HEK293 (cell line): ENCODE results near the gene SS18L1.

Experiments used
- CTCF ChIA-PET: fragments of 350-600 bp; formaldehyde crosslinking; extraction: SDS; loops from one replicate; lab custom pipeline; 2021; ENCODE audit warnings: antibody characterized with exemption; lab: Yijun Ruan, JAX
- POLR2A ChIA-PET: fragments of 300-600 bp; formaldehyde crosslinking; extraction: SDS; loops from one replicate; lab custom pipeline; 2020; ENCODE audit warnings: antibody characterized with exemption, inconsistent platforms; lab: Yijun Ruan, JAX
- H3K27ac ChIP-seq: fragments of 200-500 bp; sonication (Bioruptor generic); 2 replicates; pipeline ENCODE4 v1.5.1; 2014; ENCODE audit warnings: low read depth, low read length, control low read depth, inconsistent platforms; ENCODE audit errors: extremely low read depth
- H3K36me3 ChIP-seq, 2 experiments: fragments of 200-500 bp in 1 of 2; sonication (Bioruptor generic) in 1 of 2; 1 replicate in 1 of 2; 2 replicates in 1 of 2; pipeline ENCODE4 v1.5.1; 2014 to 2017; ENCODE audit warnings: inconsistent platforms in 2 of 2, low read length in 2 of 2; ENCODE audit not compliant: control insufficient read depth in 2 of 2, insufficient read depth in 1 of 2
- H3K4me1 ChIP-seq: fragments of 200-500 bp; sonication (Bioruptor generic); 2 replicates; pipeline ENCODE4 v1.5.1; 2014; ENCODE audit warnings: mild to moderate bottlenecking, low read length, inconsistent platforms; ENCODE audit not compliant: control insufficient read depth, insufficient read depth
- H3K4me3 ChIP-seq: 2 replicates; pipeline ENCODE4 v1.5.1; 2011; ENCODE audit warnings: low read depth, mild to moderate bottlenecking, control low read depth, low read length, moderate library complexity
- H3K9me3 ChIP-seq: fragments of 200-500 bp; sonication (Bioruptor generic); 2 replicates; pipeline ENCODE4 v1.5.1; 2014; ENCODE audit warnings: low read depth, low read length, inconsistent platforms; ENCODE audit not compliant: control insufficient read depth, insufficient read depth
- GFI1B ChIP-seq: fragments of 450-650 bp; formaldehyde crosslinking; IDR thresholded peaks from 2 replicates; pipeline ENCODE4 v1.5.1; 2016; ENCODE audit warnings: missing biosample characterization, missing genetic modification characterization
- KLF9 ChIP-seq: fragments of 450-650 bp; formaldehyde crosslinking; IDR thresholded peaks from 2 replicates; pipeline ENCODE4 v1.5.1; 2016; ENCODE audit warnings: missing biosample characterization, missing genetic modification characterization, low read depth
- PBX3 ChIP-seq: sonication (generic); formaldehyde crosslinking; IDR thresholded peaks from 2 replicates; pipeline ENCODE4 v1.8.1; 2022; ENCODE audit warnings: mild to moderate bottlenecking, moderate library complexity, missing genetic modification reagents
- PRDM1 ChIP-seq: fragments of 450-650 bp; formaldehyde crosslinking; IDR thresholded peaks from 2 replicates; pipeline ENCODE4; 2016; ENCODE audit warnings: missing biosample characterization, missing genetic modification characterization
- WT1 ChIP-seq: fragments of 450-650 bp; formaldehyde crosslinking; IDR thresholded peaks from 2 replicates; pipeline ENCODE4 v1.5.1; 2016; ENCODE audit warnings: missing biosample characterization, missing genetic modification characterization
- YY2 ChIP-seq: fragments of 450-650 bp; formaldehyde crosslinking; IDR thresholded peaks from 2 replicates; pipeline ENCODE4 v1.5.1; 2016; ENCODE audit warnings: missing biosample characterization, missing genetic modification characterization
- ZBTB17 ChIP-seq: fragments of 450-650 bp; formaldehyde crosslinking; IDR thresholded peaks from 2 replicates; pipeline ENCODE4 v1.5.1; 2016; ENCODE audit warnings: missing biosample characterization, missing genetic modification characterization
- ZBTB7A ChIP-seq: fragments of 450-650 bp; formaldehyde crosslinking; IDR thresholded peaks from 2 replicates; pipeline ENCODE4 v1.5.1; 2016; ENCODE audit warnings: low read depth, missing biosample characterization, missing genetic modification characterization
- ZBTB8A ChIP-seq: fragments of 450-650 bp; formaldehyde crosslinking; IDR thresholded peaks from 2 replicates; pipeline ENCODE4 v1.5.1; 2016; ENCODE audit warnings: missing biosample characterization, missing genetic modification characterization
- ZNF114 ChIP-seq: fragments of 450-650 bp; formaldehyde crosslinking; IDR thresholded peaks from 2 replicates; pipeline ENCODE4 v1.5.0; 2017; ENCODE audit warnings: missing biosample characterization, missing genetic modification characterization
- ZNF121 ChIP-seq: fragments of 450-650 bp; formaldehyde crosslinking; IDR thresholded peaks from 2 replicates; pipeline ENCODE4 v1.5.1; 2016; ENCODE audit warnings: missing biosample characterization, missing genetic modification characterization
- ZNF16 ChIP-seq: fragments of 450-650 bp; formaldehyde crosslinking; IDR thresholded peaks from 2 replicates; pipeline ENCODE4 v1.5.1; 2016; ENCODE audit warnings: low read depth, missing biosample characterization, missing genetic modification characterization
- ZNF184 ChIP-seq: fragments of 450-650 bp; IDR thresholded peaks from 2 replicates; pipeline ENCODE4 v1.5.1; 2018; ENCODE audit warnings: missing biosample characterization, mild to moderate bottlenecking, missing genetic modification characterization
- ZNF221 ChIP-seq: fragments of 450-650 bp; formaldehyde crosslinking; IDR thresholded peaks from 2 replicates; pipeline ENCODE4 v1.5.1; 2017; ENCODE audit warnings: missing biosample characterization, missing genetic modification characterization, borderline replicate concordance
- ZNF239 ChIP-seq: fragments of 450-650 bp; formaldehyde crosslinking; IDR thresholded peaks from 2 replicates; pipeline ENCODE4 v1.5.1; 2016; ENCODE audit warnings: missing biosample characterization, missing genetic modification characterization
- ZNF302 ChIP-seq: fragments of 450-650 bp; formaldehyde crosslinking; IDR thresholded peaks from 2 replicates; pipeline ENCODE4 v1.5.1; 2016; ENCODE audit warnings: missing biosample characterization, missing genetic modification characterization, low read depth
- ZNF433 ChIP-seq: fragments of 450-650 bp; formaldehyde crosslinking; IDR thresholded peaks from 2 replicates; pipeline ENCODE4 v1.5.1; 2016; ENCODE audit warnings: missing biosample characterization, missing genetic modification characterization, low read depth
- ZNF449 ChIP-seq: fragments of 450-650 bp; formaldehyde crosslinking; IDR thresholded peaks from 2 replicates; pipeline ENCODE4 v1.5.1; 2017; ENCODE audit warnings: missing biosample characterization, mild to moderate bottlenecking, missing genetic modification characterization, moderate library complexity
- ZNF561 ChIP-seq: fragments of 450-650 bp; IDR thresholded peaks from 2 replicates; pipeline ENCODE4 v1.5.1; 2018; ENCODE audit warnings: missing biosample characterization, missing genetic modification characterization, borderline replicate concordance
- ZNF610 ChIP-seq: fragments of 450-650 bp; formaldehyde crosslinking; IDR thresholded peaks from 2 replicates; pipeline ENCODE4 v1.5.1; 2016; ENCODE audit warnings: missing biosample characterization, missing genetic modification characterization, borderline replicate concordance
- ZNF621 ChIP-seq: fragments of 450-650 bp; formaldehyde crosslinking; IDR thresholded peaks from 2 replicates; pipeline ENCODE4 v1.5.1; 2017; ENCODE audit warnings: missing biosample characterization, missing genetic modification characterization
- ZNF623 ChIP-seq: fragments of 450-650 bp; formaldehyde crosslinking; IDR thresholded peaks from 2 replicates; pipeline ENCODE4 v1.5.1; 2016; ENCODE audit warnings: missing biosample characterization, missing genetic modification characterization
- ZNF624 ChIP-seq: fragments of 450-650 bp; formaldehyde crosslinking; IDR thresholded peaks from 2 replicates; pipeline ENCODE4 v1.5.1; 2017; ENCODE audit warnings: missing biosample characterization, missing genetic modification characterization
- ZNF830 ChIP-seq: fragments of 450-650 bp; IDR thresholded peaks from 2 replicates; pipeline ENCODE4 v1.5.0; 2018; ENCODE audit warnings: missing biosample characterization, missing genetic modification characterization, low read depth, mild to moderate bottlenecking, moderate library complexity
- ZSCAN23 ChIP-seq: fragments of 450-650 bp; formaldehyde crosslinking; IDR thresholded peaks from 2 replicates; pipeline ENCODE4 v1.5.1; 2016; ENCODE audit warnings: missing biosample characterization, missing genetic modification characterization
- TF ChIP-seq, protein P1 (sequence below): fragments of 450-650 bp; formaldehyde crosslinking; IDR thresholded peaks from 2 replicates; pipeline ENCODE4 v1.5.1; 2016; ENCODE audit warnings: missing biosample characterization, missing genetic modification characterization, borderline replicate concordance
- TF ChIP-seq, protein P2 (sequence below): fragments of 450-650 bp; formaldehyde crosslinking; IDR thresholded peaks from 2 replicates; pipeline ENCODE4 v1.5.1; 2016; ENCODE audit warnings: missing biosample characterization, missing genetic modification characterization
- TF ChIP-seq, protein P3 (sequence below): fragments of 450-650 bp; formaldehyde crosslinking; IDR thresholded peaks from 2 replicates; pipeline ENCODE4 v1.5.1; 2017; ENCODE audit warnings: missing biosample characterization, missing genetic modification characterization

SS18L1 gene

GRCh38 chr20:62126141-62126540, 17.4 kb upstream of the SS18L1 start (continued):
- TF ChIP-seq ZBTB8A (tag by site-specific recombination) (no peak), ZNF623 (no peak), WT1 (no peak), ZNF221 (tag by site-specific recombination) (no peak), ZNF433 (tag by site-specific recombination) (no peak), ZNF624 (tag by site-specific recombination) (no peak)
- TF ChIP-seq, all 188 proteins: peak for 0

GRCh38 chr20:62127799-62128198, 15.8 kb upstream of the SS18L1 start:
- no peak for TF ChIP-seq ZNF221 (tag by site-specific recombination)
- TF ChIP-seq, protein P1, sequence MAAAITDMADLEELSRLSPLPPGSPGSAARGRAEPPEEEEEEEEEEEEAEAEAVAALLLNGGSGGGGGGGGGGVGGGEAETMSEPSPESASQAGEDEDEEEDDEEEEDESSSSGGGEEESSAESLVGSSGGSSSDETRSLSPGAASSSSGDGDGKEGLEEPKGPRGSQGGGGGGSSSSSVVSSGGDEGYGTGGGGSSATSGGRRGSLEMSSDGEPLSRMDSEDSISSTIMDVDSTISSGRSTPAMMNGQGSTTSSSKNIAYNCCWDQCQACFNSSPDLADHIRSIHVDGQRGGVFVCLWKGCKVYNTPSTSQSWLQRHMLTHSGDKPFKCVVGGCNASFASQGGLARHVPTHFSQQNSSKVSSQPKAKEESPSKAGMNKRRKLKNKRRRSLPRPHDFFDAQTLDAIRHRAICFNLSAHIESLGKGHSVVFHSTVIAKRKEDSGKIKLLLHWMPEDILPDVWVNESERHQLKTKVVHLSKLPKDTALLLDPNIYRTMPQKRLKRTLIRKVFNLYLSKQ = no peak
- no peak for TF ChIP-seq ZNF621
- TF ChIP-seq ZNF239 (tag by site-specific recombination) = no peak
- TF ChIP-seq ZNF830 (tag by site-specific recombination) = no peak
- TF ChIP-seq YY2 = no peak
- TF ChIP-seq ZNF302 (tag by site-specific recombination) = no peak
- no peak for TF ChIP-seq ZBTB7A (tag by site-specific recombination)
- no peak for TF ChIP-seq ZNF114 (tag by site-specific recombination)
- TF ChIP-seq ZNF16 (tag by site-specific recombination) = no peak
- TF ChIP-seq ZNF561 (tag by site-specific recombination) = no peak
- H3K4me1 ChIP-seq = no peaks in the 10 kb centered on the region
- H3K9me3 ChIP-seq = no peaks in the 10 kb centered on the region
- no peak overlapping the region for H3K27ac ChIP-seq
- ChIA-PET POLR2A (no interaction called here), CTCF (interaction anchor here (1.3 to 4.0 kb wide), 2 partner anchors 8 to 10 kb away, joined by 3 to 20 read pairs; no protein-coding TSS in a partner anchor)
- no peak overlapping the region for H3K4me3 ChIP-seq
- H3K36me3 ChIP-seq = peaks cover 18 to 93% of the 10 kb centered on the region in 2 experiments

GRCh38 chr20:62128502-62128901, 15.1 kb upstream of the SS18L1 start:
- CTCF ChIA-PET = interaction anchor here (0.6 kb wide), 1 partner anchor 90 kb away, joined by 3 read pairs; no protein-coding TSS in a partner anchor
- POLR2A ChIA-PET = no interaction called here
- no peaks in the 10 kb centered on the region for H3K4me1 ChIP-seq
- no peaks in the 10 kb centered on the region for H3K9me3 ChIP-seq
- H3K27ac ChIP-seq = no peak overlapping the region
- H3K36me3 ChIP-seq = peaks cover 18 to 100% of the 10 kb centered on the region in 2 experiments
- no peak overlapping the region for H3K4me3 ChIP-seq
- TF ChIP-seq ZNF184 = no peak
- TF ChIP-seq, protein P2, sequence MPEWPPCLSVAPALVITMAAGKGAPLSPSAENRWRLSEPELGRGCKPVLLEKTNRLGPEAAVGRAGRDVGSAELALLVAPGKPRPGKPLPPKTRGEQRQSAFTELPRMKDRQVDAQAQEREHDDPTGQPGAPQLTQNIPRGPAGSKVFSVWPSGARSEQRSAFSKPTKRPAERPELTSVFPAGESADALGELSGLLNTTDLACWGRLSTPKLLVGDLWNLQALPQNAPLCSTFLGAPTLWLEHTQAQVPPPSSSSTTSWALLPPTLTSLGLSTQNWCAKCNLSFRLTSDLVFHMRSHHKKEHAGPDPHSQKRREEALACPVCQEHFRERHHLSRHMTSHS (tag by site-specific recombination) = no peak
- no peak for TF ChIP-seq ZSCAN23 (tag by site-specific recombination)
- TF ChIP-seq ZNF114 (tag by site-specific recombination) = no peak
- TF ChIP-seq, protein P3, sequence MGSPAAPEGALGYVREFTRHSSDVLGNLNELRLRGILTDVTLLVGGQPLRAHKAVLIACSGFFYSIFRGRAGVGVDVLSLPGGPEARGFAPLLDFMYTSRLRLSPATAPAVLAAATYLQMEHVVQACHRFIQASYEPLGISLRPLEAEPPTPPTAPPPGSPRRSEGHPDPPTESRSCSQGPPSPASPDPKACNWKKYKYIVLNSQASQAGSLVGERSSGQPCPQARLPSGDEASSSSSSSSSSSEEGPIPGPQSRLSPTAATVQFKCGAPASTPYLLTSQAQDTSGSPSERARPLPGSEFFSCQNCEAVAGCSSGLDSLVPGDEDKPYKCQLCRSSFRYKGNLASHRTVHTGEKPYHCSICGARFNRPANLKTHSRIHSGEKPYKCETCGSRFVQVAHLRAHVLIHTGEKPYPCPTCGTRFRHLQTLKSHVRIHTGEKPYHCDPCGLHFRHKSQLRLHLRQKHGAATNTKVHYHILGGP (tag by site-specific recombination) = no peak
- no peak for TF ChIP-seq GFI1B
- TF ChIP-seq ZBTB17 (tag by site-specific recombination) = no peak
- no peak for TF ChIP-seq ZNF121 (tag by site-specific recombination)
- no peak for TF ChIP-seq ZNF449
- TF ChIP-seq KLF9 = no peak
- no peak for TF ChIP-seq PBX3 (CRISPR knock-in tag)
- TF ChIP-seq ZNF610 = no peak
- TF ChIP-seq PRDM1 (tag by site-specific recombination) = no peak
